Ectodermal cell (in vitro differentiated cells): ENCODE measurements around the gene TRAPPC10.
"Not testable (repeated sequence)": the region's sequence is repeated elsewhere in the genome, so short reads cannot be mapped to it uniquely, and the experiment has no call there.

Experiments
- H3K27ac ChIP-seq: 2 replicates; pipeline ENCODE4 v1.7.0; 2013; ENCODE audit warnings: mild to moderate bottlenecking, low read depth, low read length; ENCODE audit not compliant: insufficient read depth, poor library complexity, severe bottlenecking
- H3K27me3 ChIP-seq: 2 replicates; pipeline ENCODE4 v1.7.0; 2013; ENCODE audit warnings: mild to moderate bottlenecking, low read length; ENCODE audit not compliant: insufficient read depth, control insufficient read depth, poor library complexity, severe bottlenecking
- H3K36me3 ChIP-seq: one replicate; pipeline ENCODE4 v1.7.0; 2013; ENCODE audit warnings: low read length; ENCODE audit not compliant: control insufficient read depth, insufficient read depth
- H3K4me1 ChIP-seq: one replicate; pipeline ENCODE4 v1.7.0; 2013; ENCODE audit warnings: low read length; ENCODE audit not compliant: control insufficient read depth, insufficient read depth
- H3K4me3 ChIP-seq: 2 replicates; pipeline ENCODE4 v1.7.0; 2013; ENCODE audit warnings: low read depth, low read length, control low read depth; ENCODE audit not compliant: insufficient read depth
- H3K9me3 ChIP-seq: 2 replicates; pipeline ENCODE4 v1.7.0; 2013; ENCODE audit warnings: mild to moderate bottlenecking, low read length, moderate library complexity; ENCODE audit not compliant: control insufficient read depth
- WGBS, 2 experiments: methylation state at CpG; one replicate each; pipeline ENCODE4 v1.1.7; 2013; ENCODE audit warnings: missing lambda C conversion rate in 2 of 2; 5-methylcytosine and 5-hydroxymethylcytosine counted together

Gene TRAPPC10

DNA sequence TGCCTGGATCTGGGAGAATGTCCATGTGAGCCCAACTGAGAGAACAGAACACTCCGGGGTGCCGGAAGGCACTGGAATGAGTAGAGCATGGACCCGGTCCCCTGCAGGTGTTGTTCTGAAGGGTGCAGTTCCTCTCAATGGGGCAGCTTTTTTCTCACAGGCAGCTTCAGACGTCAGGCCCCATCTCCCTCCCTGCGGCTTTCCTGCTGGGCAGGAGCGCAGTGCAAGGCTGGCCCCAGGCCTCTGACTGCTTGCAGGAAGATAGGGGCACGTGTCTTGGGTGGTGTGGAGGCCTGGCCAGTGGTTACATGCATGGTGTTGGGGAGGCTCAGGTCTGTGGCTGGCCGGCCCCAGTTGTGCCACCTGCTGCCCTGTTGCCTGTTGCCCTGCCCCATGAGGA is 131.9 kb downstream of the TRAPPC10 start:
- H3K4me1 ChIP-seq, H3K27ac ChIP-seq, H3K36me3 ChIP-seq, H3K27me3 ChIP-seq, H3K4me3 ChIP-seq, H3K9me3 ChIP-seq: not testable (repeated sequence)
- WGBS, 2 experiments, result no CpG with 5 or more reads among the region's 8 CpGs

DNA sequence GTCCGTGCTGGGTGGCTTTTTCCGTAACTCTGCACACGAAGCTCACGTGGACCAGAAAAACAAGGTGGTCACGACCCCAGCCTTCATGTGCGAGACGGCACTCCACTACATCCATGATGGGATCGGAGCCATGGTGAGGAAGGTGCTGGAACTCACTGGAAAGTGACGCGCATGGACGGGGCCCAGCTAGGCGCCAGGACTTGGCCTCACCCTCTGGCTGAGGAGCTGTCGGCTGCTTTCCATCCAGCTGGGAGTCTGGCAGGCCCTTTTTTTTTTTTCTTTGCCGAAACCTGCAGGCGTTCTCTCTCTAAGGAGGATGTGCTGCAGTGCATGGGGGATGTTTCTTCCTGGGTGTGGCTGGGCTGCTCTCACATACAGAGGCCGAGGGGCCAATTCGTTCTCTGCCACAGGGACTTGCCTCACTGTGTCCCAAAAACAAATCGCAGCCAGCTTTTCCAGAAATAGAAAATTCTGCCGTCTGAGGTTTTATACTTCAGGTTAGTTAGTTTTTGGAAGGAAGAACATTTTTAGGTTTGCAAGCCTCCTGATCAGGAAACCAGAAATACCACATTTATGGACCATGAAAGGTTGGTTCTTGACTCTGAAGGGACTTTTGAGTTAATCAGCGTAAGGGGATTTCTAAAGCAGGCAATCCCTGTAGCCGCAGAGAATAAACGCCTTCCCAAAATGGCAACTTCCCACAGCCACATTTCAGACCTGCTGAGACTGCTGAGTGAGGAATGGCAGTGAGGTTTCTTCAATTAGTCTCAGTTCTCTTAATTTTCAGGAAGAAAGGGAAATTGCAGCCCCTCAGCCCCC is 132.9 kb downstream of the TRAPPC10 start:
- H3K27me3 ChIP-seq, H3K36me3 ChIP-seq, H3K9me3 ChIP-seq, H3K4me3 ChIP-seq, H3K27ac ChIP-seq, H3K4me1 ChIP-seq: not testable (repeated sequence)
- WGBS, 2 experiments, result no CpG with 5 or more reads among the region's 22 CpGs

DNA sequence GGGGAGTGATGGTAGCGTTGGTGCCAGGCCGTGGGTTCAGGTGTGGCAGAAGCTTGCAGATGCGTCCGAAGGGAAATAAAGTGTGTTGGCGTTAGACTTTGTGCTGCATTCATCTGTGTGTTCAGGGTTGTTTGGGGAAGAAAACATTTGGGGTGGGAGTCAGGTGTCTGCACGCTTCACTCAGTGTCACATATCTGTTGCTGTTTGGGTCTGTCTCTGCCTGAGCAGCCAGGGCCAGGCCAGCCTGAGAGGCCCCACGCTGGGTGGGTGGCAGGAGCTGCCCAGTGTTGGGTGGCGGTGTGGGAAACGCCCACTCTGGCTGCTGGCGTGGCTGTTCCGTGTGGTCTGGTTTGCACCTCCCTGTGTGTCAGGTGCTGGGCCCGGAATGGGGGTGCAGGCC is 133.5 kb downstream of the TRAPPC10 start:
- not testable (repeated sequence) for H3K27me3 ChIP-seq, H3K27ac ChIP-seq, H3K4me3 ChIP-seq, H3K9me3 ChIP-seq, H3K36me3 ChIP-seq, H3K4me1 ChIP-seq
- no CpG with 5 or more reads among the region's 12 CpGs for WGBS, 2 experiments

DNA sequence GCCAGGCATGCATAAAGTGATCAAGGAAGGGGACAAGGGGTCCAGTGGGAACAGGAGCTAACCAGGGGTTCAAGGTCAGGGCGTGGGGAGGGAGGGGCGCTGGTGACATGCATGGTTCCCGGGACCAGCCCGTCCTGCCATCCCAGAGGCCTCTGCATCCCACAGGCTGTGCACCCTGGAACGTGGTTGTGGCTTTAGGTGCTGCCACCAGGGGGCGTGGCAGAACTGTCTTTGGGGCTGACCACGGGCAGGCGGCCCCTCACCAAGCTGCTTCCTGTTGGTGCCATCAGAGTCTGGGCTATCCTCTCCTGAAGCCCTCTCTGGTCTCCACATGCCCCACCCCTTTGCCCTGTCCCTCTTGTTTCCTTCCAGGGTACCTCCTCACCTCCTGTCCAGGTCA is 135.0 kb downstream of the TRAPPC10 start:
- H3K9me3 ChIP-seq, H3K4me1 ChIP-seq, H3K36me3 ChIP-seq, H3K4me3 ChIP-seq, H3K27me3 ChIP-seq, H3K27ac ChIP-seq: not testable (repeated sequence)
- no CpG with 5 or more reads among the region's 8 CpGs for WGBS, 2 experiments

DNA sequence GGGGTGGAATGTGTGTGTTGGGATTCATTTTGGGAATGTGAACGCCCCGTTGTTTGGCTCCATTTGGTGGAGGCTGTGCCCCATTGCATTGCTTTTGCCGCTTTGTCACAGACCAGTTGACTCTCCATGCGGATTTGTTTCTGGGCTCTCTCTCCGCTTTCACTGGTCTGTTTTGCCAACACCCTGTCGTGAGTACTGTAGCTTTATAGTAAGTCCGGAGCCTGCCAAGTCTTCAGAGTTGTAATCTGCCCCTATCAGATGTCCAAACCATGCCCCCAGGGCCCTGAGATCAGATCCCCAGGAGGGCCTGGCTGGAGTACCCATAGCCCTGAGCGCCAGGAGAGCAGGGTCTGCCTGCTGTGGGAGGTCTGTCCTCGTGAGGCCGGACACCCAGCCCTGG is 138.1 kb downstream of the TRAPPC10 start:
- no CpG with 5 or more reads among the region's 10 CpGs for WGBS, 2 experiments
- not testable (repeated sequence) for H3K4me1 ChIP-seq

DNA sequence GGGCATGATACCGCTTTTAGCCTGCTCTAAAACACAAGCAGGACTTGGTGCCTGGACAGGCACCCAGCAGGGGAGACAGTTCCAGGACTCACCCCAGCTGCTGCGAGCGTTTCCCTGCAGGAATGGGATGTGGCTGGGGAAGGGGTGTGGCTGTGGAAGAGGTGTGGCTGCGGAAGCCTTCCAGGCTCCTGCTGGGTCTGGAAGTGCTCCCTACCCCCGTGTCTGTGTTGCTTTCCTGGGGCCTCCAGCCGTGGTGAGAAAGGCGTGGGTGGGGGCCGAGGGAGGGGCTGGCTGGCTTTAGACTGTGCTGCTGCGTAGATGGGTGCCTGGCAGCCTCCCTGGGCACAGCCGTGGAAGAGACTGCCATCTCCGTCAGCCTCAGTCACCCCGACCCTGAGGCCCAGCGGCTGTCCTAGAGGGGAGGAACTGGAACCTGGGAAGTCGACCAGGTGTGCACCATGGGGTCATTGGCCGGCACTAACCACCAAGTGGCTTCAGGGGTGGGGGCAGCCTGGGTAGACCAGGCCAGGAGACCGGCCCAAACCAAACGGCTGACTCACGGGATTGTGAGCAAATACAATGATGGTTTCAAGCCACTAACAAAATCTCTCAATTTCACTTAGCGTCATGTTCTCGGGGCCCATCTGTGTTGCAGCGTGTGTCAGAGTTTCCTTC is 141.2 kb downstream of the TRAPPC10 start:
- H3K36me3 ChIP-seq, H3K27ac ChIP-seq, H3K4me1 ChIP-seq, H3K9me3 ChIP-seq, H3K27me3 ChIP-seq, H3K4me3 ChIP-seq: not testable (repeated sequence)
- WGBS, 2 experiments, result no CpG with 5 or more reads among the region's 21 CpGs

More for the DNA sequence above, 138.1 kb downstream of the TRAPPC10 start:
- not testable (repeated sequence) for H3K27ac ChIP-seq, H3K9me3 ChIP-seq, H3K27me3 ChIP-seq, H3K36me3 ChIP-seq, H3K4me3 ChIP-seq

DNA sequence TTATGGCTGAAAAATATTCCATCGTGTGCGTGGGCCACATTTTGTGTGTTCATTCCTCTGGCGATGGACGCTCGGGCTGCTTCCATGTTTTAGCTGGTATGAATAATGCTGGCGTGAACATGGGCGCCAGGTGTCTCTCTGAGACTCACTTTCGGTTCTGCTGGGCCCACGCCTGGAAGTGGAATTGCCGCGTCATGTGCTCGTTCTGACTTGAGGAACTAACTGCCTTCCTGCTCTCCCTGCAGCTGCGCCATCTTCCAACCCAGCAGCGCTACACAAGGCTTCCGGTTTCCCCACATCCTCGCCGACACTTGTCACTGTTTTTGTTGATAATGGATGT is 141.8 kb downstream of the TRAPPC10 start:
- H3K36me3 ChIP-seq, H3K9me3 ChIP-seq: not testable (repeated sequence)
- 95% methylated on average over 4 of the region's 17 CpGs; no CpG with 5 or more reads in 1 of the 2 experiments for WGBS, 2 experiments

DNA sequence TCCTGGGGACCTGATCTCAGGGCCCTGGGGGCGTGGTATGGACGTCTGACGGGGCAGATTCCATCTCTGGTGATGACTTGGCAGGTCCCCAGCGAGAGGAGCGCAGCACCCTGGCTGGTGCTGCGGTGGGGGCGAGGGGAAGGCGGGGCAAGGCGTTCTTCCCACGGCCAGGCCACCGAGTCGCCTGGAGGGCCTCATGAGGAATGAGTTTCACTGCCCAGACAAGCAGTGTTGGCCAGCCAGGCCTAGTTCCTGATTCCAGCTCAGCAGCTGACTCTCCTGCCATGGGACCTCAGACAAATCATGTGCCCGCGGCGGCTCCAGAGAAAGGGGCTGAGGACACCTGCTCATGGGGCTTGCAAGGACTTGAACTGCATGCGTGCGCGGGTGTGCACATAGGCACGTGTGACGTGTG is 142.7 kb downstream of the TRAPPC10 start:
- H3K4me3 ChIP-seq, H3K9me3 ChIP-seq, H3K4me1 ChIP-seq, H3K27me3 ChIP-seq, H3K27ac ChIP-seq, H3K36me3 ChIP-seq: not testable (repeated sequence)
- WGBS, 2 experiments, result no CpG with 5 or more reads among the region's 20 CpGs

More for the DNA sequence above, 141.8 kb downstream of the TRAPPC10 start:
- H3K4me3 ChIP-seq, H3K4me1 ChIP-seq, H3K27me3 ChIP-seq, H3K27ac ChIP-seq: not testable (repeated sequence)

DNA sequence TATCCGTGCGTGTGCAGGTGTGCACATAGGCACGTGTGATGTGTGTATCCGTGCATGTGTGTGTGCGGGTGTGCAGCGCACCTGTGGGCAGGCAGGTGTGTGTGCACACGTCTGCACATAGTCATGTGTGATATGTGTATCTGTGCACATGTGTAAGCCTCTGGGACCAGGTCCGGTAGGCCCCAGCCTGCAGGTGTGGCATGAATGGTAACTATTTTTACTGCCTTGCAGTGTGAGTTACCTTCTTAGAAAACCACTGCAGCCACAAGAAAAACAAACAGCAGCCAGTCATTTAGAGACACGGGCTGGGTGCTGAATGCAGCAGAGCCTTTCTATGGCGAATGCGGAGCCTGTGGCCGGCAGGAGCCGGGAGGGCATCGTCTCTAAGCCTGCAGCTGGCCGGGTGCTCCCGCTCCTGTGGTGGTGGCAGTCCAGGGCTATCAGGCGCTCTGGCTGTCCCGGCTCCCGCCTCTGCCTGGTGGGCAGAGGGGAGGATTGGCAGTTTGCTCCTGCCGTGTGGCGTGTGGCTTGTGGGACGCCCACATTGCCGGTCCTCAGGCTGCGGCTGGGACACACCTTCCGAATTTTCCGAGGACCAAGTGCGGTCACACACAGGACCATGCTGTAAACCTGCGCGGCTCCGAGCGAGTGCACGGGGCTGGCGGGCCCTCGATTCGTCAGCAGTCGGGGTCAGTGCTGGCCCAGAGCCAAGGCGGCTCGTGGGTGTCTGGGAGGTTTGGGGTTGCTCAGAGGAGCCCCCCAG is 143.3 kb downstream of the TRAPPC10 start:
- not testable (repeated sequence) for H3K9me3 ChIP-seq, H3K27ac ChIP-seq, H3K4me3 ChIP-seq, H3K36me3 ChIP-seq, H3K27me3 ChIP-seq, H3K4me1 ChIP-seq
- WGBS, 2 experiments, result no CpG with 5 or more reads among the region's 38 CpGs

DNA sequence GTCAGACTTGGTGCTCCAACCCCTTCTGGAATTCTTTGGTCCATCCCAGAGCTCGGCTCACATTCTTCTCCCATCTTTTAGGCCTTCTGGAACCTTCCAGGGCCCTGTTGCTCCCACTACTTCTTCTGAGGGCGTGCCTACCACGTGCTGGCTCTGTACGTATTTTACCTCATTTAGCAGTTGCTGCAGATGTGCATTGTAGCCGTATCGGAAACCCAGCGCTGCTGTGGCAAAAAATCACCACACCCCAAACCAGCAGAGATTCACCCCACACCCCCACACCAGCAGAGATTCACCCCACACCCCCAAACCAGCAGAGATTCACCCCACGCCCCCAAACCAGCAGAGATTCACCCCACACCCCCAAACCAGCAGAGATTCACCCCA is 143.9 kb downstream of the TRAPPC10 start:
- H3K9me3 ChIP-seq, H3K27ac ChIP-seq, H3K4me3 ChIP-seq, H3K4me1 ChIP-seq, H3K36me3 ChIP-seq, H3K27me3 ChIP-seq: not testable (repeated sequence)
- no CpG with 5 or more reads among the region's 8 CpGs for WGBS, 2 experiments
